Stimulated activated CD8-positive, alpha-beta memory T cell treated with anti-CD3 and anti-CD28 coated beads, Interleukin-4, amount 100 ng/mL, for 48 hours (primary cell): ENCODE measurements around the gene PSMG3.

ENCODE experiments used
- DNase-seq: peaks from one replicate; pipeline ENCODE4 v3.0.0-alpha.2; 2020

Gene PSMG3

GRCh38 chr7:1557006-1557405, 12.8 kb downstream of the PSMG3 start:
- DNase-seq = no peak

- peak; percentile 57 for DNase-seq
Observed at GRCh38 chr7:1555813-1556543, 13.9 kb downstream of the PSMG3 start, which contains the start of gene TMEM184A. Gene TMEM184A, minus strand, starts transcription at chr7:1556205. Its CDS starts 721 bp downstream, at chr7:1555484.

- no peak for DNase-seq
Observed at GRCh38 chr7:1555046-1555812, 14.6 kb downstream of the PSMG3 start.

- DNase-seq = no peak
Observed at GRCh38 chr7:1554333-1555045, 15.3 kb downstream of the PSMG3 start.

GRCh38 chr7:1553512-1554210, 16.2 kb downstream of the PSMG3 start:
- no peak for DNase-seq

GRCh38 chr7:1552200-1552599, 17.6 kb downstream of the PSMG3 start:
- DNase-seq = no peak

GRCh38 chr7:1550846-1551155, 19.0 kb downstream of the PSMG3 start:
- DNase-seq = no peak

- no peak for DNase-seq
Observed at GRCh38 chr7:1550005-1550845, 19.6 kb downstream of the PSMG3 start.

- no peak for DNase-seq
Observed at GRCh38 chr7:1549357-1550004, 20.4 kb downstream of the PSMG3 start.

GRCh38 chr7:1548944-1549343, 20.9 kb downstream of the PSMG3 start:
- no peak for DNase-seq

- DNase-seq = no peak
Observed at GRCh38 chr7:1548438-1548831, 21.4 kb downstream of the PSMG3 start.

- DNase-seq = no peak
Observed at GRCh38 chr7:1547777-1548437, 21.9 kb downstream of the PSMG3 start.

GRCh38 chr7:1546909-1547776, 22.7 kb downstream of the PSMG3 start:
- no peak for DNase-seq

- no peak for DNase-seq
Observed at GRCh38 chr7:1546274-1546908, 23.4 kb downstream of the PSMG3 start.

- DNase-seq = no peak
Observed at GRCh38 chr7:1545417-1546246, 24.2 kb downstream of the PSMG3 start.

- no peak for DNase-seq
Observed at GRCh38 chr7:1544896-1545416, 24.9 kb downstream of the PSMG3 start.

- DNase-seq = no peak
Observed at GRCh38 chr7:1544178-1544895, 25.5 kb downstream of the PSMG3 start.

GRCh38 chr7:1543826-1544177, 26.0 kb downstream of the PSMG3 start:
- DNase-seq = no peak
